ENCODE data around the gene ADAT3. TPM values are rescaled to one million over a fixed set of nuclear protein-coding genes. Genes with fewer than 3 reads are reported as not detected.

ADAT3 gene
- total RNA-seq, 2 donors from 2014 or later, result 9.9 to 13.8 TPM

DNA sequence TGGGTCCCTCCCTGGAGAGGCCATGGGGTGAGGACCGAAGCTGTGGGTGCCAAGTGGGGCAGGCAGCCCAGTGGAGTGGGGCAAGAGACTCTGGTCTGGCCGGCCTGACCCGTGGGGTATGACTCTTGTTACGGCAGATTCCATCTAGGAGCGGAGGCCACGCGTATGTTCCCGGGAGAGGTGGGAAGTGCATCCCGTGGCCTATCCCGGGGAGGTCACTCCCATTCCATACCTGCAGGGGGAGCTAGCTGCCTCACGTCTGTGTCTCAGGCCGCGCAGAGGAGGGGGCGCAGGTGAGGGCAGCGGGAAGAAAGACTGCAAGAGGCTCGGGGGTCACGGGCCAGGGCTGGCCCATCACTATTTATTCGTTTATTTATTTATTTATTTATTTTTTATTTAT is 40.7 kb downstream of the ADAT3 start:
- Mint-ChIP-seq H3K27ac (peak overlapping the region; percentile 87), H3K9me3 (no peaks in the 10 kb centered on the region), H3K27me3 (ENCODE audit: insufficient read depth) (no peaks in the 10 kb centered on the region), H3K4me1 (peaks cover 11% of the 10 kb centered on the region), H3K36me3 (ENCODE audit: low read depth) (peaks cover 27% of the 10 kb centered on the region), H3K4me3 (no peak overlapping the region)
- H3K9ac ChIP-seq (ENCODE audit: extremely low read depth, low read length, poor library complexity, severe bottlenecking), result no peak overlapping the region
- 80 to 86% methylated on average over 1 to 15 of the region's 18 CpGs for WGBS, 2 experiments (ENCODE audit: insufficient coverage in 1 of 2, insufficient read length in 1 of 2)
- H3K27me3 ChIP-seq (ENCODE audit: control insufficient read depth, insufficient read depth, low read length, poor library complexity, severe bottlenecking), result no peaks in the 10 kb centered on the region
- no peak overlapping the region for H3K27ac ChIP-seq (ENCODE audit: low read depth, low read length)
- no peak overlapping the region for H3K4me3 ChIP-seq (ENCODE audit: low read length)
- no peaks in the 10 kb centered on the region for H3K9me3 ChIP-seq (ENCODE audit: control insufficient read depth, low read length)
- H3K36me3 ChIP-seq (ENCODE audit: control insufficient read depth, insufficient read depth, low read length), result peaks cover 4% of the 10 kb centered on the region
- TF ChIP-seq, protein P1, sequence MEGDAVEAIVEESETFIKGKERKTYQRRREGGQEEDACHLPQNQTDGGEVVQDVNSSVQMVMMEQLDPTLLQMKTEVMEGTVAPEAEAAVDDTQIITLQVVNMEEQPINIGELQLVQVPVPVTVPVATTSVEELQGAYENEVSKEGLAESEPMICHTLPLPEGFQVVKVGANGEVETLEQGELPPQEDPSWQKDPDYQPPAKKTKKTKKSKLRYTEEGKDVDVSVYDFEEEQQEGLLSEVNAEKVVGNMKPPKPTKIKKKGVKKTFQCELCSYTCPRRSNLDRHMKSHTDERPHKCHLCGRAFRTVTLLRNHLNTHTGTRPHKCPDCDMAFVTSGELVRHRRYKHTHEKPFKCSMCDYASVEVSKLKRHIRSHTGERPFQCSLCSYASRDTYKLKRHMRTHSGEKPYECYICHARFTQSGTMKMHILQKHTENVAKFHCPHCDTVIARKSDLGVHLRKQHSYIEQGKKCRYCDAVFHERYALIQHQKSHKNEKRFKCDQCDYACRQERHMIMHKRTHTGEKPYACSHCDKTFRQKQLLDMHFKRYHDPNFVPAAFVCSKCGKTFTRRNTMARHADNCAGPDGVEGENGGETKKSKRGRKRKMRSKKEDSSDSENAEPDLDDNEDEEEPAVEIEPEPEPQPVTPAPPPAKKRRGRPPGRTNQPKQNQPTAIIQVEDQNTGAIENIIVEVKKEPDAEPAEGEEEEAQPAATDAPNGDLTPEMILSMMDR (conservative IDR thresholded peaks at IDR 0.05), result peak; percentile 88
- H3K4me1 ChIP-seq (ENCODE audit: control insufficient read depth, insufficient read depth, low read length), result no peaks in the 10 kb centered on the region
- peak; percentile 93 for DNase-seq

DNA sequence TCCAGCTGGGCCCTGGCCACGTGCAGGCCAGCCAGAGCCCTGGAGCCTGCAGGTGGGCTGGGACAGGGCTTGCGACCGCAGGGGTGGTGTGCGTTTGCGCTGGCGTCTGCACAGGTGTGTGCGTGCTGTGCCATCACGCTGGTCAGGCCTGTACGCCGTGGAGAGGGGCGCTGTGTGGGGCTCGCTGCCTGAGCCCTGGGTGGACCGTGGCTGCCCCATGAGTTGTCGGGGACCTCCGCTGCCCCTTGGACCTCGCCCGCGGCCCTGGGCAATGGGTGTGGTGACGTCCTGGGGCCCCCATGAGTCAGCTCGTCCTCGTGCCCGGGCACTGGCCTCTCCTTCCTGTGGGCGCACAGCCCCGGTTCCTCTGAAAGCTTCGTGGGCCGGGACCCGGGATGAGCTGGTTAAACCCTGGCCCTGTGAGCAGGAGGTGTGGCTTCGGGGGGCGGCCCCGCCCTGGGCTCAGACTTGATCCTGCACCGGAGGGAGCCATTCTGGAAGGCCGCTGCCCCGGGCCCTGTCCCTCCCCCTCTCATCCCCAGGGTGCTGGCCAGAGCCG is 42.5 kb downstream of the ADAT3 start:
- Mint-ChIP-seq H3K27ac (no peak overlapping the region), H3K4me1 (peaks cover 10% of the 10 kb centered on the region), H3K4me3 (no peak overlapping the region), H3K9me3 (no peaks in the 10 kb centered on the region), H3K27me3 (ENCODE audit: insufficient read depth) (no peaks in the 10 kb centered on the region), H3K36me3 (ENCODE audit: low read depth) (peaks cover 36% of the 10 kb centered on the region)
- no peak overlapping the region for H3K27ac ChIP-seq (ENCODE audit: low read depth, low read length)
- TF ChIP-seq, protein P1 (conservative IDR thresholded peaks at IDR 0.05), result no peak
- no peaks in the 10 kb centered on the region for H3K27me3 ChIP-seq (ENCODE audit: control insufficient read depth, insufficient read depth, low read length, poor library complexity, severe bottlenecking)
- H3K4me3 ChIP-seq (ENCODE audit: low read length), result no peak overlapping the region
- H3K4me1 ChIP-seq (ENCODE audit: control insufficient read depth, insufficient read depth, low read length), result no peaks in the 10 kb centered on the region
- 92 to 94% methylated on average over 24 to 34 of the region's 34 CpGs for WGBS, 2 experiments (ENCODE audit: insufficient coverage in 1 of 2, insufficient read length in 1 of 2)
- H3K9me3 ChIP-seq (ENCODE audit: control insufficient read depth, low read length), result no peaks in the 10 kb centered on the region
- peaks cover 9% of the 10 kb centered on the region for H3K36me3 ChIP-seq (ENCODE audit: control insufficient read depth, insufficient read depth, low read length)
- no peak for DNase-seq
- no peak overlapping the region for H3K9ac ChIP-seq (ENCODE audit: extremely low read depth, low read length, poor library complexity, severe bottlenecking)

- H3K27ac Mint-ChIP-seq, result peak overlapping the region; percentile 64
- peaks cover 2% of the 10 kb centered on the region for H3K4me1 Mint-ChIP-seq
- H3K4me3 Mint-ChIP-seq, result no peak overlapping the region
- H3K27me3 Mint-ChIP-seq (ENCODE audit: insufficient read depth), result no peaks in the 10 kb centered on the region
- Histone ChIP-seq H3K4me1 (ENCODE audit: control insufficient read depth, insufficient read depth, low read length) (no peaks in the 10 kb centered on the region), H3K27ac (ENCODE audit: low read depth, low read length) (no peak overlapping the region), H3K27me3 (ENCODE audit: control insufficient read depth, insufficient read depth, low read length, poor library complexity, severe bottlenecking) (no peaks in the 10 kb centered on the region), H3K9me3 (ENCODE audit: control insufficient read depth, low read length) (no peaks in the 10 kb centered on the region), H3K9ac (ENCODE audit: extremely low read depth, low read length, poor library complexity, severe bottlenecking) (no peak overlapping the region), H3K4me3 (ENCODE audit: low read length) (no peak overlapping the region), H3K36me3 (ENCODE audit: control insufficient read depth, insufficient read depth, low read length) (peaks cover 12% of the 10 kb centered on the region)
- H3K36me3 Mint-ChIP-seq (ENCODE audit: low read depth), result peaks cover 39% of the 10 kb centered on the region
- DNase-seq, result no peak
- TF ChIP-seq, protein P1 (conservative IDR thresholded peaks at IDR 0.05), result no peak
- H3K9me3 Mint-ChIP-seq, result no peaks in the 10 kb centered on the region
- 96 to 97% methylated on average over 33 to 42 of the region's 44 CpGs for WGBS, 2 experiments (ENCODE audit: insufficient coverage in 1 of 2, insufficient read length in 1 of 2)
Measured at GRCh38 chr19:1949304-1950101, 44.3 kb downstream of the ADAT3 start.

Data from endodermal cell (in vitro differentiated cells).